Hippocampal formation (tissue), 2 donors: ENCODE data around the gene MAT2B.
"Not testable (repeated sequence)": the region's sequence is repeated elsewhere in the genome, so short reads cannot be mapped to it uniquely, and the experiment has no call there.

Experiments used
- DNase-seq, 2 donors: peaks; one replicate each; lab custom pipeline; 2025; lab: John Stamatoyannopoulos, UW

The MAT2B gene

GRCh38 chr5:163503106-163504078, 2.0 kb upstream of the MAT2B start:
- peak; percentile 46 to 54 for DNase-seq

- peak; percentile 50 to 71 for DNase-seq
These were observed 1.1 kb upstream of the MAT2B start for GRCh38 chr5:163504079-163504931.

DNA sequence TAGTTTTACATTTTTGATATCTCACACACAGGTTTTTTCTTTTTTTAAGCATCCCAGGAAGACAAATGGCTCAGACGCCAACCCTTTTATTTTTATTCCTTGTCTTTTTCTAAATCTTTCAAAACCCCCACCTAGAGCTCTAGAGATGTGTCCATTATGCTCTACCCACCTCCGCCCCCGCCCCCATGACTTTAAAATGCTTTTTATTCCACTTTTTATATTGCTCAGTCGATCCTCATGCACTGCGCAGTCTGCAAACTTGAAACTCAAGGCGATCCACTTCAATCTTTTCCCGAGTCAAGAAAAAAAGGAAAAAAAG, 411 bp upstream of the MAT2B start:
- DNase-seq, result no peak

GRCh38 chr5:163506095-163506457, 657 bp downstream of the MAT2B start:
- DNase-seq, result no peak

- no peak for DNase-seq
These were observed 1.3 kb downstream of the MAT2B start for GRCh38 chr5:163506726-163507125.

DNA sequence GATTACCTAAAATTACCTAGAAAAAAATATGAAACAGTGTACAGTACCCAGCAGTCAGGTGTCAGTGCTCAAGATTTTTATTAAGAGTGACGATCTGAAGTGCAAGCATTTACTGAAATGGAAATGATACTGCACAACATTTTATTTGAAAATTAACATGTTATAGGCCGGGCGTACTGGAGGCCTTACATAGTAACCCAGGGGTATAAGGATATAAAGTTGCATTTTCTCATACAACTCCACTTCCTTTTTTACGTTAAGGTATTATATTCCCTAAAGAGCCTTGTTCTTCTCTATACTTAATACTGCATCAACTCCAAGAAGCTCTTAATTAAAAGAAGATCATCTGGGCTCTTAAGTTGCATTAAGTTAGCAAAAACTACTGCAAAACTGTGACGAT, 3.3 kb downstream of the MAT2B start:
- DNase-seq, result no peak

DNA sequence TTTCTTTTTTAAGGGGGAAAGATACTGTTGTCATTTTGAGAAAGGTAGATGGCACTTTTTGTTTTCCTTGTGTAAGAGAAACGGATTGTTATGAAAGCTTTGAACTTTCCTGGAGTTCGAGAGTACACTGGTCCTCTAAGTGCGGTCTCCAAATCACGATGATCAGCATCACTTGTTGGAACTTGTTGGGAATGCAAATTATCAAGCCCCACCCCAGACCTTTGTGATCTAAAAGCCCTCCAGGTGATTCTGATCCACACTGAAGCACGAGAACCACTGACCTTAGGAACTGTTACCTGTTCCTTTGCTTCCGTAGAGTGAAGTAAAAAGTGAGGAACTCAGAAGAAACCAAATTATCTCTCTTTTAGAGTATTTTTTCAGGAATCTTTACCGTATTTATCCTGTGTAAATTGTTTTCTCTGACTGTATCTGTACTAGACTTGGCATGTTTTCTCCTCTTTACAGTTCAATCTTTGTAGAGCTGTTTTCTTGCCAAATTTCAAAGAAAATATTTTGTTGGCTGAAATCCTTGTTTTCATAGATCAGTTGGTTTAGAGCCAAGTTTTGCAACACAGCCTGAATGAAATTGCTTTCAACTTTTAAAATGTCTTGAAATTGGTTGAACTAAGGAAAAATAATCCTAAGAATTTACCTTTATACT, 4.0 kb downstream of the MAT2B start:
- DNase-seq, result no peak

- DNase-seq, result no peak
These were observed 7.1 kb downstream of the MAT2B start for GRCh38 chr5:163512526-163512925.

GRCh38 chr5:163525096-163525495, 19.7 kb downstream of the MAT2B start:
- no peak for DNase-seq

- no peak for DNase-seq
These were observed 24.3 kb downstream of the MAT2B start for GRCh38 chr5:163529698-163530097.

DNA sequence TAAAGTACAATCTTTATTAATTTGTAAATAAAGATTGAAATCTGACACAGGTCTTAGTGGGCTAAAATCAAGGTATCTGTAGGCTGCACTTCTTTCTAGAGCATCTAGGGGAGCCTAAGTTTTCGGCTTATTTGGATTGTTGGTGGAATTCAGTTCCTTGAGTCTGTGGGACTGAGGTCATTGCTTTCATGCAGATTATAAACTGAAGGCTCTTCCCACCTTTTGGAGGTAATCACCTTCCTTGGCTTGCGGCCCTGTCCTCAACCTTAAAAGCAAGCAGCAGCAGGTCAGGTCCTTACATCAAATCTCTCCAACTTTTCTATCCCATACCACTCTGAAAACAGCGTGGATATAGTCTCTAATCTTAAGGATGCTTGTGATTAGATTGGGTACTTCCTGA, 25.9 kb downstream of the MAT2B start:
- DNase-seq, result no peak

- no peak for DNase-seq
These were observed 27.0 kb downstream of the MAT2B start for GRCh38 chr5:163532171-163533084.

DNA sequence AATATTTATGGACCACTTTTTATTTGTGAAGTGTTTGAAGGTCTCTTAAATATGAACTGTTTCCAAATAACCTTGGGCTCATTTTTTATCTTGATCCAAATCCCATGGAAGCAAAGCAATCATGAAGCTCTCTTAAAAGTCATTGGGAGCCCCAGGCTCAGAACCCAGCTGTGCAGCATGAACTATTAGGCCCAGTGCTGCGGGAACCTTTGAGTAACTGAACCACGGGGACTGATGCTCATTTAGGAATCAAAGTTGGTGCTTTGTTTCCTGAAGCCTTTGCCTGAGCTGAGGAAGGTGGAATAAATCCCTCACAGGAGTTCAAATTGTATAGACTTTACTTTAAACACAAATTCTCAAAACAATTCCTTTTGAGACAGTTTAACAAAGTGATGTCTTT, 27.8 kb downstream of the MAT2B start:
- no peak for DNase-seq

DNA sequence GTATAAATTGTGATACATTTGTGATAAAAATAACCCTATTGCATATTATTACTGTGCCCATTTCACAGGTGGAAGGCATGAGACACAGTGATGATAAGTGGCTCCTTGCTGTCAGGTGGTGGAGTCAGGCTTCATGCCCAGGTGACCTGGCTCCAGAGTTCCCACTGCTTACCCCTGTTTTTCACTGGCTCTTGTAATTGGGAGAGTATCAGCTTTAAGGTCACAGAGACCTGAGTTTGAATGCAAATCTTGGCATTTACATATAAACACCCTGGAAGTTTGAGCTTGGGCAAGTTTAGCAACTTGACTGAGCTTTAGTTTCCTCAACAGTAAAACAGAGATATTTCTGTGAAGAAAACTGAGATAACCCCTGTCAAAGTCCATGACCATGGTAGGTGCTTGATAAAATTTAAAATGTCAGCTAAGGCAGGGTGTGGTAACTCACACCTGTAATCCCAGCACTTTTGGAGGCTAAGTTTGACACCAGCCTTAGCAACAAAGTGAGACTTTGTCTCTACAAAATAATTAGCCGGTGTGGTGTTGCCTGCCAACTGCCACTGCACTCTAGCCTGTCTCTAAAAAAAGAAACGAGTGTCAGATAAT, 29.2 kb downstream of the MAT2B start:
- DNase-seq, result no peak

- DNase-seq, result no peak
These were observed 29.9 kb downstream of the MAT2B start for GRCh38 chr5:163535290-163535689.

- DNase-seq, result not testable (repeated sequence)
These were observed 31.0 kb downstream of the MAT2B start for GRCh38 chr5:163536442-163536841.

- no peak for DNase-seq
These were observed 35.3 kb downstream of the MAT2B start for GRCh38 chr5:163540696-163541095.

DNA sequence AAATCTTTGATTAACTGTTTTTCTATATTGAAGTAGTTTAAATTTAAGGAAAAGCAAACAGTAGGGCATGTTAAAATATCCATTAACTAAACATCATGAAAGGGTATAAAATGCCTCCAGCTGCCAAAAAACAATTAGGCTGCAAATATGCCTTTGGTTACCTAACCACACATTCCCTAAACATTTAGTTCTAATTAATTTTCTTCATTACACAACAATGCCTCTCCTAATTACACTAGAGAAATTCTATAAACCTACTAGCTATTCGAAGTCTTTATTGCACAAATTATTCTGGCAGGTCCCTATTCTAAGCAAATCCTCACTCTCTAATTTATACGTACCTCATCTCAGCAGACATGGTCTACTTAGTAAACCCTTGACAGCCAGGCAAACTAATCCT, 37.4 kb downstream of the MAT2B start:
- no peak for DNase-seq

DNA sequence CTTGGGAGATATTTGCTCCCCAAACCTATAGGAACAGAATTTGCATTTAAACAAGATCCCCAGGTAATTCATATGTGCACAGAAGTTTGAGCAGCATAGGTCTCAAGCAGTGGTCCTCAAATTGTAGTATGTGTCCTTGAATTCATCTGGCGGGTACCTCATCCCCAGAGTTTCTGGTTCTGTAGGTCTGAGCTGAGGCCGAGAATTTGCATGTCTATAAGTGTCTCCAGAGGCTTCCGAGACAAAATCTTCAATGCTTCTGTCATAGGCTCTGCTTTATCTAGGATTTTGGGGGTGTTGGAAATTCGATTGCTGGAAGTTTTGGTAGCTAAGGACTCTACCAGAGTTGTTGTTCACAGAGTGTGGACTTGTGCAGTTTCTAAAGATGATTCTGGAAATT, 38.6 kb downstream of the MAT2B start:
- no peak for DNase-seq

DNA sequence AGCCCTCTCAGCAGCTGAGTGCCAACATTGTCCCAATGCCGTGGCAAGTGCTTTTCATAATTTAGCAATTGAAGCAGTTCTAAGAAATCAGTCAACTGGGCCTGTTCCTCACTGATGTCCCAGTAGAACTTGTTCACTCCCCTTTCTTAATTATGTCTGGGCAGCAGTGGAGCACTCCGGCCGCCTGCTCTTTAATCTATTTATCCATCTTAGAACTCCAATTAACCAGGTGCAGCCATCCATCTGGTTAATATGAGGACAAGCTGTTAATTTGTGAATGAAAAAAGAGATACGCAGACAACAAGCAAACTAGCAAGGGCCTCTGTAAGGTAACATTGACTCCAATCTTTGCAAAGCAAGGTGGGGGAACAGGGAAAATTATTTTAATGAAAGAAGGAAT, 39.4 kb downstream of the MAT2B start:
- DNase-seq, result no peak

DNA sequence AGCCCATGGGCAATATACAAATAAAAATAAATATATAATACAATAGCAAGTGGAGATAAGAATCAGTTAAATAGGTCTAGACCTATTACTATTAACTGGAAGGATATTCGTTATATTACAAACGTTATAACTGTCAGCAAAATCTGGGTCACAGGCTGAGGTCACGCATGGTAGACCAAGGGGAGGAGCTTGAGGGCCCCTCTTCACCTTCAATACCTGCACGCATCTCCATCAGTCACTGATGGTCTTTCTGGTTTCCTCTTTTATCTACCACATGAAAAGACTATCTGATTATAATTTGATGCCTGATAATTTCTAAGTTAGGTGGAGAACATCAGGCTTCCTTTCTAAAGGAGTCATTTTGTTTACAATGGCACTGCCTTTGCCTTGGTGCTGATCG, 43.2 kb downstream of the MAT2B start:
- no peak for DNase-seq
